ENCODE data around the gene AHCY. TPM values are rescaled to one million over a fixed set of nuclear protein-coding genes. Genes with fewer than 3 reads are reported as not detected.
"Not testable (repeated sequence)": the region's sequence is repeated elsewhere in the genome, so short reads cannot be mapped to it uniquely, and the experiment has no call there.

The AHCY gene
- total RNA-seq, 1 donor from 2014 or later = 165 TPM

GRCh38 chr20:34271956-34272355, 31.2 kb downstream of the AHCY start:
- no peak for DNase-seq (ENCODE audit: low spot score)
- H3K9me3 Mint-ChIP-seq (ENCODE audit: unreplicated experiment) = no peaks in the 10 kb centered on the region
- no peak overlapping the region for H3K27ac Mint-ChIP-seq (ENCODE audit: unreplicated experiment)
- H3K36me3 Mint-ChIP-seq (ENCODE audit: low read depth, unreplicated experiment) = peaks cover 14% of the 10 kb centered on the region
- TF ChIP-seq CTCF (IDR thresholded peaks at IDR 0.05; ENCODE audit: unreplicated experiment) = no peak
- no peak overlapping the region for H3K4me3 Mint-ChIP-seq (ENCODE audit: unreplicated experiment)
- peaks cover 23% of the 10 kb centered on the region for H3K4me1 Mint-ChIP-seq (ENCODE audit: unreplicated experiment)
- H3K27me3 Mint-ChIP-seq (ENCODE audit: unreplicated experiment) = peaks cover 8% of the 10 kb centered on the region

GRCh38 chr20:34269996-34270627, 33.0 kb downstream of the AHCY start:
- peak; percentile 15 for DNase-seq (ENCODE audit: low spot score)
- peaks cover 10% of the 10 kb centered on the region for H3K36me3 Mint-ChIP-seq (ENCODE audit: low read depth, unreplicated experiment)
- H3K4me3 Mint-ChIP-seq (ENCODE audit: unreplicated experiment) = peak overlapping the region; percentile 11
- peak overlapping the region; percentile 86 for H3K27ac Mint-ChIP-seq (ENCODE audit: unreplicated experiment)
- TF ChIP-seq CTCF (IDR thresholded peaks at IDR 0.05; ENCODE audit: unreplicated experiment) = no peak
- peaks cover 8% of the 10 kb centered on the region for H3K27me3 Mint-ChIP-seq (ENCODE audit: unreplicated experiment)
- H3K4me1 Mint-ChIP-seq (ENCODE audit: unreplicated experiment) = peaks cover 17% of the 10 kb centered on the region
- H3K9me3 Mint-ChIP-seq (ENCODE audit: unreplicated experiment) = no peaks in the 10 kb centered on the region

DNA sequence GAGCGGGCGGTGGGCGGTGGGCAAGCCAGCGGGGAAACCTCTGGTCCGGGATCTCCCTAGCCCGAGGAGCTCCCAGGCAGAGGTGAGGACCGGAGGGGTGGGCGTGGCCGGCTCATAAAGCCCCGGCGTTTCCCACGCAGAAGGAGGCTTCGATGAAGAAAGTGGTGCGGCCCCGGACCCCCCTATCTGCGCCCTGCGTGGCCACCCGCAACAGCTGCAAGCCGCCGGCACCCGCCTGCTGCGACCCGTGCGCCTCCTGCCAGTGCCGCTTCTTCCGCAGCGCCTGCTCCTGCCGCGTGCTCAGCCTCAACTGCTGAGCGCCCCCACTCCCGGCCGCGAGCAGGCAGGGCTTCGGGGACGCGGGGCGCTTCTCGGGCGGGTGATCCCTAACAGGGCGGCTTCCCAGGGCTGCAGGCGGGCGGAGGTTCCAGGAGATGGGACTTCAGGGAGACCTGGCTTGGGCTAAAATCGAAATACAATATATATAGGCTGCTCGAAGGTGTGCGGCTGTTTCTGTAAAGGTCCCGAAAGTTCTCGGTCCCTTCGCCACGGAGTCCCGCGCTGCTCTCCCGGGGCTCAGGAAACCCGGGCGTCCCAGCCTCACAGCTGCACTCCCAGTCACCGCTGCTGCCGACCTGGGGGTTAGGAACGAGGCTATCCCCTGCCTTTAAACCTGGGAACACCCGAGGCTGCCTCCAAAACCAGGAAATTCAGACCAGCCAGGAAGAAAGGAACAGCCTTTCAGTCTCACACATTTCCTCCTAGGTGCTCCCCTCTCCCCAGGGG, 34.1 kb downstream of the AHCY start:
- H3K27ac Mint-ChIP-seq (ENCODE audit: unreplicated experiment) = peak overlapping the region; percentile 88
- H3K4me3 Mint-ChIP-seq (ENCODE audit: unreplicated experiment) = peak overlapping the region; percentile 73
- H3K36me3 Mint-ChIP-seq (ENCODE audit: low read depth, unreplicated experiment) = peaks cover 10% of the 10 kb centered on the region
- H3K4me1 Mint-ChIP-seq (ENCODE audit: unreplicated experiment) = peaks cover 17% of the 10 kb centered on the region
- no peak for TF ChIP-seq CTCF (IDR thresholded peaks at IDR 0.05; ENCODE audit: unreplicated experiment)
- peaks cover 8% of the 10 kb centered on the region for H3K27me3 Mint-ChIP-seq (ENCODE audit: unreplicated experiment)
- DNase-seq (ENCODE audit: low spot score) = peak; percentile 53
- H3K9me3 Mint-ChIP-seq (ENCODE audit: unreplicated experiment) = no peaks in the 10 kb centered on the region

- H3K4me1 Mint-ChIP-seq (ENCODE audit: unreplicated experiment) = peaks cover 17% of the 10 kb centered on the region
- DNase-seq (ENCODE audit: low spot score) = no peak
- H3K27me3 Mint-ChIP-seq (ENCODE audit: unreplicated experiment) = peaks cover 5% of the 10 kb centered on the region
- TF ChIP-seq CTCF (IDR thresholded peaks at IDR 0.05; ENCODE audit: unreplicated experiment) = no peak
- H3K36me3 Mint-ChIP-seq (ENCODE audit: low read depth, unreplicated experiment) = peaks cover 3% of the 10 kb centered on the region
- H3K4me3 Mint-ChIP-seq (ENCODE audit: unreplicated experiment) = peak overlapping the region; percentile 59
- H3K9me3 Mint-ChIP-seq (ENCODE audit: unreplicated experiment) = no peaks in the 10 kb centered on the region
- H3K27ac Mint-ChIP-seq (ENCODE audit: unreplicated experiment) = no peak overlapping the region
Observed at GRCh38 chr20:34268145-34268544, 35.0 kb downstream of the AHCY start.

DNA sequence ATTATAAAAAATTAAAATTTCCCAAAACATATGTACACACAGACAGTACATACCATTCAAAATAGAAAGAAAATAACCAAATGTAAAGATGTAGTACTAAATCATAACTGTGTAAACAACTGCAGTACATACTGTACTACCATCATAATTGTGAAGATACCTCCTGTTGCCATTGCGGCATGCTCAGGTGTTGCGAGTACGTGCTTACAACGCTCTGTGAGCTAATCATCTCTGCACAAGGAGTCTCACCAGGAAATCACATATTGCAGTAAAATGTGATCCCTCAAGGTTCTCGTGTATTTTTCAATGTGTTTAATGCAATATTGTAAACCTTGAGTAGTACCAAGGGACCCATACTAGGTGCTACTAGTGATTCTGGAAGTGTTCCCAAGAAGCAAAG, 39.0 kb downstream of the AHCY start:
- H3K27ac Mint-ChIP-seq (ENCODE audit: unreplicated experiment) = no peak overlapping the region
- DNase-seq (ENCODE audit: low spot score) = no peak
- H3K36me3 Mint-ChIP-seq (ENCODE audit: low read depth, unreplicated experiment) = no peaks in the 10 kb centered on the region
- no peak for TF ChIP-seq CTCF (IDR thresholded peaks at IDR 0.05; ENCODE audit: unreplicated experiment)
- H3K9me3 Mint-ChIP-seq (ENCODE audit: unreplicated experiment) = no peaks in the 10 kb centered on the region
- H3K4me1 Mint-ChIP-seq (ENCODE audit: unreplicated experiment) = peaks cover 9% of the 10 kb centered on the region
- no peak overlapping the region for H3K4me3 Mint-ChIP-seq (ENCODE audit: unreplicated experiment)
- no peaks in the 10 kb centered on the region for H3K27me3 Mint-ChIP-seq (ENCODE audit: unreplicated experiment)

- not testable (repeated sequence) for DNase-seq (ENCODE audit: low spot score); H3K4me3 Mint-ChIP-seq (ENCODE audit: unreplicated experiment); H3K9me3 Mint-ChIP-seq (ENCODE audit: unreplicated experiment); H3K4me1 Mint-ChIP-seq (ENCODE audit: unreplicated experiment); H3K36me3 Mint-ChIP-seq (ENCODE audit: low read depth, unreplicated experiment); H3K27ac Mint-ChIP-seq (ENCODE audit: unreplicated experiment); H3K27me3 Mint-ChIP-seq (ENCODE audit: unreplicated experiment)
Observed at GRCh38 chr20:34263468-34263867, 39.7 kb downstream of the AHCY start.

Measured in endothelial cell (in vitro differentiated cells).